DOHH2 (cell line): Measurements from ENCODE around the gene FOXP2.

Source experiments
- EZH2phosphoT487 ChIP-seq: fragments of 200-600 bp; sonication (generic); IDR thresholded peaks from 2 replicates; pipeline ENCODE4 v1.6.1; 2017; ENCODE audit warnings: borderline replicate concordance, mild to moderate bottlenecking, antibody characterized with exemption, low read length, moderate library complexity, mixed read lengths
- TF ChIP-seq, protein P1 (sequence below): fragments of 200-600 bp; sonication (generic); IDR thresholded peaks from one replicate; pipeline ENCODE4 v1.5.1; 2014; ENCODE audit warnings: antibody characterized with exemption, mild to moderate bottlenecking, low read depth, low read length; ENCODE audit not compliant: poor library complexity, severe bottlenecking

DNA sequence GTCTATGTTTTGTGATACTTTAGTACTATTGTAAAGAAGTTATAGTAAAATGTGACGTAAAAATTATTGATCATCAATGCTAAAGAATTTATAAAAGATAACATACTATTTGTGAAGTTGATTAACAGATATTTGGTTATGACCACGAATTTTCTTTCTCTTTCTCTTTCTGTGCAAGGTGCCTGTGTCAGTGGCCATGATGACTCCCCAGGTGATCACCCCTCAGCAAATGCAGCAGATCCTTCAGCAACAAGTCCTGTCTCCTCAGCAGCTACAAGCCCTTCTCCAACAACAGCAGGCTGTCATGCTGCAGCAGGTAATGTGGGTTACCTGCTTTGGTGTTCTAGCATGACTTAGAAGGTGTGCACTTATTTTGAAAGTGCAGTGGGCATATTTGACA is 213.7 kb downstream of the FOXP2 start:
- TF ChIP-seq, protein P1, sequence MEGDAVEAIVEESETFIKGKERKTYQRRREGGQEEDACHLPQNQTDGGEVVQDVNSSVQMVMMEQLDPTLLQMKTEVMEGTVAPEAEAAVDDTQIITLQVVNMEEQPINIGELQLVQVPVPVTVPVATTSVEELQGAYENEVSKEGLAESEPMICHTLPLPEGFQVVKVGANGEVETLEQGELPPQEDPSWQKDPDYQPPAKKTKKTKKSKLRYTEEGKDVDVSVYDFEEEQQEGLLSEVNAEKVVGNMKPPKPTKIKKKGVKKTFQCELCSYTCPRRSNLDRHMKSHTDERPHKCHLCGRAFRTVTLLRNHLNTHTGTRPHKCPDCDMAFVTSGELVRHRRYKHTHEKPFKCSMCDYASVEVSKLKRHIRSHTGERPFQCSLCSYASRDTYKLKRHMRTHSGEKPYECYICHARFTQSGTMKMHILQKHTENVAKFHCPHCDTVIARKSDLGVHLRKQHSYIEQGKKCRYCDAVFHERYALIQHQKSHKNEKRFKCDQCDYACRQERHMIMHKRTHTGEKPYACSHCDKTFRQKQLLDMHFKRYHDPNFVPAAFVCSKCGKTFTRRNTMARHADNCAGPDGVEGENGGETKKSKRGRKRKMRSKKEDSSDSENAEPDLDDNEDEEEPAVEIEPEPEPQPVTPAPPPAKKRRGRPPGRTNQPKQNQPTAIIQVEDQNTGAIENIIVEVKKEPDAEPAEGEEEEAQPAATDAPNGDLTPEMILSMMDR = no peak
- TF ChIP-seq EZH2phosphoT487 = no peak
